ENCODE results near the gene CALN1. TPM values are rescaled to one million over a fixed set of nuclear protein-coding genes. Genes with fewer than 3 reads are reported as not detected.

CALN1 gene
- total and polyA plus RNA-seq, 7 donors = under 0.01 TPM; not detected in 5

- WGBS, 2 donors = 73 to 83% methylated on average over 3 of the region's 3 CpGs
- TF ChIP-seq POLR2AphosphoS5 (IDR thresholded peaks at IDR 0.05) (no peak), EP300 (IDR thresholded peaks at IDR 0.05) (no peak), CTCF (IDR thresholded peaks at IDR 0.05) (no peak), POLR2A (IDR thresholded peaks at IDR 0.05) (no peak)
- no peaks in the 10 kb centered on the region for H3K4me1 ChIP-seq
- H3K9me3 ChIP-seq = no peaks in the 10 kb centered on the region
- no peak overlapping the region for H3K4me3 ChIP-seq
- DNase-seq = no peak
- no peak overlapping the region for H3K27ac ChIP-seq
- intact Hi-C loops (cut with DNase I) = no loop called here
- no peaks in the 10 kb centered on the region for H3K36me3 ChIP-seq
- no peaks in the 10 kb centered on the region for H3K27me3 ChIP-seq
These were observed 114.5 kb downstream of the CALN1 start for GRCh38 chr7:72297636-72298035.

GRCh38 chr7:72292794-72293193, 119.3 kb downstream of the CALN1 start:
- Histone ChIP-seq H3K4me3 (no peak overlapping the region), H3K27me3 (no peaks in the 10 kb centered on the region), H3K4me1 (no peaks in the 10 kb centered on the region), H3K9me3 (peaks cover 0 to 4% (median 2%) of the 10 kb centered on the region in 4 donors), H3K27ac (no peak overlapping the region), H3K36me3 (no peaks in the 10 kb centered on the region)
- TF ChIP-seq POLR2A (IDR thresholded peaks at IDR 0.05) = no peak
- TF ChIP-seq POLR2AphosphoS5 (IDR thresholded peaks at IDR 0.05) = no peak
- TF ChIP-seq CTCF (IDR thresholded peaks at IDR 0.05) = no peak
- no peak for TF ChIP-seq EP300 (IDR thresholded peaks at IDR 0.05)
- intact Hi-C loops (cut with DNase I) = no loop called here
- WGBS, 2 donors = 43 to 76% methylated on average over 3 of the region's 3 CpGs
- DNase-seq = no peak

- 88 to 89% methylated on average over 3 of the region's 3 CpGs for WGBS, 2 donors
- H3K36me3 ChIP-seq = no peaks in the 10 kb centered on the region
- H3K4me1 ChIP-seq = no peaks in the 10 kb centered on the region
- H3K4me3 ChIP-seq = no peak overlapping the region
- H3K27ac ChIP-seq = no peak overlapping the region
- intact Hi-C loops (cut with DNase I) = no loop called here
- DNase-seq = no peak
- peaks cover 0 to 4% (median 2%) of the 10 kb centered on the region in 4 donors for H3K9me3 ChIP-seq
- TF ChIP-seq CTCF (IDR thresholded peaks at IDR 0.05) (no peak), EP300 (IDR thresholded peaks at IDR 0.05) (no peak), POLR2A (IDR thresholded peaks at IDR 0.05) (no peak), POLR2AphosphoS5 (IDR thresholded peaks at IDR 0.05) (no peak)
- H3K27me3 ChIP-seq = no peaks in the 10 kb centered on the region
These were observed 120.0 kb downstream of the CALN1 start for GRCh38 chr7:72292118-72292517.

- TF ChIP-seq CTCF (IDR thresholded peaks at IDR 0.05) (no peak), POLR2A (IDR thresholded peaks at IDR 0.05) (no peak), EP300 (IDR thresholded peaks at IDR 0.05) (no peak), POLR2AphosphoS5 (IDR thresholded peaks at IDR 0.05) (no peak)
- Histone ChIP-seq H3K36me3 (no peaks in the 10 kb centered on the region), H3K27ac (no peak overlapping the region), H3K9me3 (peaks cover 0 to 4% (median 2%) of the 10 kb centered on the region in 4 donors), H3K27me3 (no peaks in the 10 kb centered on the region), H3K4me3 (no peak overlapping the region), H3K4me1 (no peaks in the 10 kb centered on the region)
- intact Hi-C loops (cut with DNase I) = no loop called here
- no peak for DNase-seq
- WGBS, 2 donors = 32 to 46% methylated on average over 1 of the region's 1 CpG
These were observed 125.6 kb downstream of the CALN1 start for GRCh38 chr7:72286519-72286918.

- Histone ChIP-seq H3K4me3 (no peak overlapping the region), H3K27me3 (no peaks in the 10 kb centered on the region), H3K36me3 (no peaks in the 10 kb centered on the region), H3K4me1 (no peaks in the 10 kb centered on the region), H3K9me3 (peaks cover 0 to 3% (median 0%) of the 10 kb centered on the region in 4 donors), H3K27ac (no peak overlapping the region)
- no peak for TF ChIP-seq CTCF (IDR thresholded peaks at IDR 0.05)
- no peak for TF ChIP-seq POLR2AphosphoS5 (IDR thresholded peaks at IDR 0.05)
- TF ChIP-seq EP300 (IDR thresholded peaks at IDR 0.05) = no peak
- no peak for TF ChIP-seq POLR2A (IDR thresholded peaks at IDR 0.05)
- no peak for DNase-seq
- intact Hi-C loops (cut with DNase I) = no loop called here
- WGBS, 2 donors = 93 to 96% methylated on average over 1 of the region's 1 CpG
These were observed 128.8 kb downstream of the CALN1 start for GRCh38 chr7:72283309-72283708.
